K562 (cell line): ENCODE results near the gene FEN1. TPM values are rescaled to one million over a fixed set of nuclear protein-coding genes. Genes with fewer than 3 reads are reported as not detected.

Experiments used
- ARID1B ChIP-seq: fragments of 450-650 bp; IDR thresholded peaks from 2 replicates; pipeline ENCODE4 v1.6.1; 2016; ENCODE audit warnings: antibody characterized with exemption, mild to moderate bottlenecking, inconsistent platforms
- EGR1 ChIP-seq: fragments of 450-650 bp; conservative IDR thresholded peaks from 2 replicates; pipeline ENCODE4 v1.6.1; 2017; ENCODE audit warnings: mild to moderate bottlenecking
- HDAC1 ChIP-seq, 2 experiments: fragments of 450-650 bp; IDR thresholded peaks; 2 replicates each; pipeline ENCODE4 v1.6.1; 2016 to 2017; ENCODE audit warnings: inconsistent platforms in 1 of 2, mild to moderate bottlenecking in 1 of 2, moderate library complexity in 1 of 2
- LARP7 ChIP-seq: fragments of 450-650 bp; IDR thresholded peaks from 2 replicates; pipeline ENCODE4 v1.6.1; 2016
- MBD2 ChIP-seq: sonication (generic); IDR thresholded peaks from 2 replicates; pipeline ENCODE4 v1.6.1; 2016; ENCODE audit warnings: low read depth, borderline replicate concordance
- MCM3 ChIP-seq: fragments of 450-650 bp; IDR thresholded peaks from 2 replicates; pipeline ENCODE4 v1.6.1; 2016
- MYC ChIP-seq, 2 experiments: fragments of 250-450 bp in 1 of 2; sonication (Bioruptor Pico) in 1 of 2; IDR thresholded peaks; 2 replicates each; pipeline versions ENCODE4 v1.5.1 to v1.6.1; 2012 to 2021; ENCODE audit warnings: low read depth in 2 of 2, borderline replicate concordance in 1 of 2, improper control_type of control experiment in 1 of 2, low read length in 1 of 2, mild to moderate bottlenecking in 1 of 2, moderate library complexity in 1 of 2
- NR2C1 ChIP-seq, 2 experiments: fragments of 450-650 bp; IDR thresholded peaks; 2 replicates each; pipeline ENCODE4 v1.6.1; 2017; ENCODE audit warnings: mild to moderate bottlenecking in 2 of 2, antibody characterized with exemption in 1 of 2, inconsistent platforms in 1 of 2, missing compliant biosample characterization in 1 of 2, missing genetic modification characterization in 1 of 2
- NUFIP1 ChIP-seq: fragments of 450-650 bp; IDR thresholded peaks from 2 replicates; pipeline ENCODE4 v1.6.1; 2018; ENCODE audit not compliant: partially characterized antibody
- PCBP1 ChIP-seq: fragments of 200-400 bp; formaldehyde crosslinking; IDR thresholded peaks from 2 replicates; pipeline ENCODE4 v1.6.1; 2018; ENCODE audit warnings: mild to moderate bottlenecking, low read depth, low read length; ENCODE audit not compliant: poor library complexity, severe bottlenecking
- SMARCA4 ChIP-seq: fragments of 450-650 bp; IDR thresholded peaks from 2 replicates; pipeline ENCODE4 v1.6.1; 2016
- SOX6 ChIP-seq: fragments of 450-650 bp; IDR thresholded peaks from 2 replicates; pipeline ENCODE4 v1.6.1; 2014; ENCODE audit warnings: mild to moderate bottlenecking
- SP2 ChIP-seq: IDR thresholded peaks from 2 replicates; pipeline ENCODE4 v1.6.1; 2011; ENCODE audit warnings: mild to moderate bottlenecking, low read depth, low read length, moderate library complexity; ENCODE audit not compliant: poor library complexity, severe bottlenecking; ENCODE audit errors: extremely low read depth
- ZNF407 ChIP-seq: fragments of 450-650 bp; IDR thresholded peaks from 2 replicates; pipeline ENCODE4 v1.6.1; 2016; ENCODE audit warnings: low read depth
- ZNF830 ChIP-seq: fragments of 250-450 bp; sonication (Bioruptor Pico); IDR thresholded peaks from 2 replicates; pipeline ENCODE4 v1.5.0; 2021; ENCODE audit warnings: mild to moderate bottlenecking
- polyA plus RNA-seq, 8 experiments: library from polyadenylated mRNA; depleted of rRNA in 4 of 8; stranded (reverse) in 5 of 8; unstranded in 3 of 8; fragments of >200 nt; fragmentation: Nextera tagmentation in 2 of 8; fragmentation: Illumina TruSeq in 1 of 8; extraction: Ambion mirVana in 2 of 8; extraction: Trizol in 1 of 8; gene quantifications; 2 replicates each; pipeline versions ENCODE4 v1.2.1 to v1.2.3, GENCODE V29; 2011 to 2014; ENCODE audit warnings: inconsistent platforms in 1 of 8, missing spikeins in 1 of 8
- total RNA-seq, 7 experiments: library from RNA; depleted of rRNA in 6 of 7; stranded (reverse); fragments of >200 nt in 6 of 7; fragmentation: Illumina TruSeq in 2 of 7; extraction: Trizol in 2 of 7; gene quantifications; 2 replicates each; pipeline versions ENCODE4 v1.2.1 to v1.2.3, GENCODE V29; 2011 to 2021; ENCODE audit warnings: low replicate concordance in 1 of 7
- TF ChIP-seq, protein P1 (sequence below): fragments of 250-450 bp; sonication (Bioruptor Pico); IDR thresholded peaks from 2 replicates; pipeline ENCODE4 v1.4.0; 2020; ENCODE audit warnings: mild to moderate bottlenecking, moderate library complexity

The FEN1 gene
- total and polyA plus RNA-seq, 9 of the 15 experiments (the other 6 are each of a cell fraction or from before 2014, with no cell fraction given), result 58.1 to 156 (median 137) TPM

DNA sequence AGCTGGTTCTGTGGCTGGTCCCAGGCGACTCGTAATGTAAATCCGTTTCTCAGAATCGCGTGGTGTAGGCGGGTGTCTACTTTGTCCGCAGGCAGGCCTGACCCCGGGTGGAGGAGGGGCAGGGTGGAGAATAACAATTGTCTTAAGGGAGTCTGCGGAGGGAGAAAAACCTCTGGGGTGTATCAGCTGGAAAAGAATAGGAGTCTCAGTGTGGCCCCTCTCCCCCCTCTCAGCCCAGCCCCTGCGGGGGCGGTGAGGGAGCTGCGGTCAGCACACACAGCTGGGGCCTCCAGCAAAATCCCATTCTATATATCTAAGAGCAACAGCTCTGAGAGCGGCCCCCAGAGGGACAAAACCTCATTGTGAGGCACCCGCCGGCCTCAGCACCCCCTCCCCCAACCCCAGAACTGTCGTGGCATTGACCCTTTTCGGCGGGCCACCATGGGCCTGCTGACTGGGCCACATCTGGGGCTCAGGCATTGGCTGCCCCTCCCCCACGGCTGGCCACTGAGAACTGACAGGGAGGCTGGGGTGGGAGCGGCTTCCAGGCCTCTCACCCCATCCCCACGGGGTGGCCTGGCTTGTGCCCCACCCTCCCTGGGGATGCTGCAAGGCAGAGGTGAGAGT, 43.0 kb upstream of the FEN1 start (continued):
- TF ChIP-seq, protein P1, sequence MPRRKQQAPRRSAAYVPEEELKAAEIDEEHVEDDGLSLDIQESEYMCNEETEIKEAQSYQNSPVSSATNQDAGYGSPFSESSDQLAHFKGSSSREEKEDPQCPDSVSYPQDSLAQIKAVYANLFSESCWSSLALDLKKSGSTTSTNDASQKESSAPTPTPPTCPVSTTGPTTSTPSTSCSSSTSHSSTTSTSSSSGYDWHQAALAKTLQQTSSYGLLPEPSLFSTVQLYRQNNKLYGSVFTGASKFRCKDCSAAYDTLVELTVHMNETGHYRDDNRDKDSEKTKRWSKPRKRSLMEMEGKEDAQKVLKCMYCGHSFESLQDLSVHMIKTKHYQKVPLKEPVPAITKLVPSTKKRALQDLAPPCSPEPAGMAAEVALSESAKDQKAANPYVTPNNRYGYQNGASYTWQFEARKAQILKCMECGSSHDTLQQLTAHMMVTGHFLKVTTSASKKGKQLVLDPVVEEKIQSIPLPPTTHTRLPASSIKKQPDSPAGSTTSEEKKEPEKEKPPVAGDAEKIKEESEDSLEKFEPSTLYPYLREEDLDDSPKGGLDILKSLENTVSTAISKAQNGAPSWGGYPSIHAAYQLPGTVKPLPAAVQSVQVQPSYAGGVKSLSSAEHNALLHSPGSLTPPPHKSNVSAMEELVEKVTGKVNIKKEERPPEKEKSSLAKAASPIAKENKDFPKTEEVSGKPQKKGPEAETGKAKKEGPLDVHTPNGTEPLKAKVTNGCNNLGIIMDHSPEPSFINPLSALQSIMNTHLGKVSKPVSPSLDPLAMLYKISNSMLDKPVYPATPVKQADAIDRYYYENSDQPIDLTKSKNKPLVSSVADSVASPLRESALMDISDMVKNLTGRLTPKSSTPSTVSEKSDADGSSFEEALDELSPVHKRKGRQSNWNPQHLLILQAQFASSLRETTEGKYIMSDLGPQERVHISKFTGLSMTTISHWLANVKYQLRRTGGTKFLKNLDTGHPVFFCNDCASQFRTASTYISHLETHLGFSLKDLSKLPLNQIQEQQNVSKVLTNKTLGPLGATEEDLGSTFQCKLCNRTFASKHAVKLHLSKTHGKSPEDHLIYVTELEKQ (CRISPR knock-in tag), result no peak
- no peak for TF ChIP-seq NR2C1 (IDR thresholded peaks at IDR 0.05)
- peak; percentile 31 for TF ChIP-seq NR2C1 (tag; IDR thresholded peaks at IDR 0.05)
- TF ChIP-seq MYC (IDR thresholded peaks at IDR 0.05; ENCODE audit: low read depth, low read length), result peak; percentile 50
- no peak for TF ChIP-seq MYC (CRISPR knock-in tag; IDR thresholded peaks at IDR 0.05; ENCODE audit: borderline replicate concordance, low read depth)
- TF ChIP-seq SP2, result no peak
- TF ChIP-seq ZNF830 (CRISPR knock-in tag), result no peak
- TF ChIP-seq PCBP1, result peak; percentile 32
- TF ChIP-seq LARP7, result no peak
- TF ChIP-seq NUFIP1, result no peak
- peak; percentile 85 for TF ChIP-seq ARID1B
- TF ChIP-seq SMARCA4, result peak; percentile 73
- no peak for TF ChIP-seq ZNF407
- TF ChIP-seq EGR1, result peak; percentile 99
- no peak for TF ChIP-seq MCM3
- TF ChIP-seq MBD2, result peak; percentile 50; the same call in 1 of the 2 replicates
- TF ChIP-seq HDAC1 (IDR thresholded peaks at IDR 0.05), result peak in 1 of 2 experiments; percentile 48; a peak in 1 of 4 replicates
- peak; percentile 95 for TF ChIP-seq SOX6
